ENCODE measurements around the gene HOXA11. TPM values are rescaled to one million over a fixed set of nuclear protein-coding genes. Genes with fewer than 3 reads are reported as not detected.

The HOXA11 gene
- total RNA-seq, 4 donors from 2014 or later = 5.1 to 7.9 (median 6.4) TPM

GRCh38 chr7:27208998-27209397 lies 24.0 kb upstream of the HOXA11 start:
- TF ChIP-seq CTCF (IDR thresholded peaks at IDR 0.05 in 4 of 5, conservative IDR thresholded peaks at IDR 0.05 in 1 of 5) (no peak), POLR2A (IDR thresholded peaks at IDR 0.05) (no peak)
- in situ Hi-C loops (cut with MboI; ENCODE audit: low sequenced_read_pairs in 4 of 4) = loop anchor here (5.0 to 25.0 kb wide), 7 partner anchors 353 to 806 kb away; no protein-coding TSS in a partner anchor
- Histone ChIP-seq H3K4me1 (peaks cover 11 to 13% of the 10 kb centered on the region in 2 donors), H3K27ac (no peak overlapping the region), H3K27me3 (peaks cover 29 to 56% (median 55%) of the 10 kb centered on the region in 3 donors), H3K4me3 (no peak overlapping the region), H3K36me3 (no peaks in the 10 kb centered on the region), H3K9me3 (no peaks in the 10 kb centered on the region)
- ATAC-seq = no peak
- DNase-seq = no peak
- intact Hi-C loops (cut with DNase I; ENCODE audit: low total_unique reads) = no loop called here

- no peak for TF ChIP-seq CTCF (IDR thresholded peaks at IDR 0.05 in 4 of 5, conservative IDR thresholded peaks at IDR 0.05 in 1 of 5)
- intact Hi-C loops (cut with DNase I; ENCODE audit: low total_unique reads) = no loop called here
- Histone ChIP-seq H3K9me3 (no peaks in the 10 kb centered on the region), H3K27ac (no peak overlapping the region), H3K4me1 (peaks cover 11 to 13% of the 10 kb centered on the region in 2 donors), H3K4me3 (no peak overlapping the region), H3K27me3 (peaks cover 40 to 62% (median 58%) of the 10 kb centered on the region in 3 donors), H3K36me3 (no peaks in the 10 kb centered on the region)
- DNase-seq (no peak), ATAC-seq (no peak)
- in situ Hi-C loops (cut with MboI; ENCODE audit: low sequenced_read_pairs in 4 of 4) = loop anchor here (5.0 to 25.0 kb wide), 7 partner anchors 355 to 807 kb away; no protein-coding TSS in a partner anchor
Measured at GRCh38 chr7:27207348-27207985, 22.4 kb upstream of the HOXA11 start.

- H3K27me3 ChIP-seq = peaks cover 41 to 68% (median 59%) of the 10 kb centered on the region in 3 donors
- H3K36me3 ChIP-seq = no peaks in the 10 kb centered on the region
- H3K4me1 ChIP-seq = peaks cover 11 to 12% of the 10 kb centered on the region in 2 donors
- H3K27ac ChIP-seq = no peak overlapping the region
- intact Hi-C loops (cut with DNase I; ENCODE audit: low total_unique reads) (no loop called here), in situ Hi-C loops (cut with MboI; ENCODE audit: low sequenced_read_pairs in 4 of 4) (loop anchor here (5.0 to 25.0 kb wide), 7 partner anchors 357 to 809 kb away; no protein-coding TSS in a partner anchor)
- TF ChIP-seq POLR2A (IDR thresholded peaks at IDR 0.05) = no peak
- no peak for TF ChIP-seq CTCF (IDR thresholded peaks at IDR 0.05 in 4 of 5, conservative IDR thresholded peaks at IDR 0.05 in 1 of 5)
- H3K4me3 ChIP-seq = peak overlapping the region; percentile 26 to 54 (median 34)
- ATAC-seq (no peak), DNase-seq (no peak)
- no peaks in the 10 kb centered on the region for H3K9me3 ChIP-seq
Measured at GRCh38 chr7:27205325-27206280, 20.6 kb upstream of the HOXA11 start.

GRCh38 chr7:27204851-27205322 lies 19.9 kb upstream of the HOXA11 start:
- DNase-seq (no peak), ATAC-seq (peak in 1 of 2 donors; percentile 12)
- in situ Hi-C loops (cut with MboI; ENCODE audit: low sequenced_read_pairs in 4 of 4) = loop anchor here (5.0 to 25.0 kb wide), 7 partner anchors 357 to 810 kb away; no protein-coding TSS in a partner anchor
- Histone ChIP-seq H3K9me3 (no peaks in the 10 kb centered on the region), H3K4me3 (peak overlapping the region; percentile 26 to 54 (median 34)), H3K27ac (no peak overlapping the region), H3K36me3 (no peaks in the 10 kb centered on the region), H3K4me1 (peaks cover 8 to 10% of the 10 kb centered on the region in 2 donors), H3K27me3 (peaks cover 41 to 69% (median 57%) of the 10 kb centered on the region in 3 donors)
- TF ChIP-seq POLR2A (IDR thresholded peaks at IDR 0.05) (no peak), CTCF (IDR thresholded peaks at IDR 0.05 in 4 of 5, conservative IDR thresholded peaks at IDR 0.05 in 1 of 5) (no peak)
- intact Hi-C loops (cut with DNase I; ENCODE audit: low total_unique reads) = no loop called here

Measured in gastrocnemius medialis (tissue), 4 donors.